H1 (cell line): ENCODE measurements around the gene RABEP2. TPM values are rescaled to one million over a fixed set of nuclear protein-coding genes. Genes with fewer than 3 reads are reported as not detected.

Experiments used
- BCL11A ChIP-seq, 2 experiments: IDR thresholded peaks; one replicate each; pipeline ENCODE4 v1.6.1; 2011; ENCODE audit warnings: low read depth in 2 of 2, low read length in 2 of 2, mild to moderate bottlenecking in 2 of 2
- CBX8 ChIP-seq: fragments of 300-800, 300-1000 bp; sonication (generic); IDR thresholded peaks from 2 replicates; pipeline ENCODE4 v1.7.1; 2016; ENCODE audit warnings: low read depth, low read length, borderline replicate concordance
- CTBP2 ChIP-seq: IDR thresholded peaks from 2 replicates; pipeline ENCODE4 v1.7.0; 2011; ENCODE audit warnings: borderline replicate concordance, mild to moderate bottlenecking, moderate library complexity, mixed read lengths, low read length; ENCODE audit not compliant: insufficient read depth, insufficient read length
- EZH2 ChIP-seq: fragments of 200-600 bp; sonication (generic); IDR thresholded peaks from 2 replicates; pipeline ENCODE4 v1.7.1; 2012; ENCODE audit warnings: low read depth, mild to moderate bottlenecking, moderate library complexity, low read length, inconsistent platforms; ENCODE audit not compliant: severe bottlenecking
- FOSL1 ChIP-seq: IDR thresholded peaks from 2 replicates; pipeline ENCODE4 v1.6.1; 2011; ENCODE audit warnings: mild to moderate bottlenecking, low read depth, low read length, moderate library complexity; ENCODE audit not compliant: insufficient read depth
- GABPA ChIP-seq: IDR thresholded peaks from 2 replicates; pipeline ENCODE4 v1.6.1; 2011; ENCODE audit warnings: mild to moderate bottlenecking, low read length, moderate library complexity, borderline replicate concordance; ENCODE audit not compliant: insufficient read depth
- HDAC6 ChIP-seq: IDR thresholded peaks from one replicate; pipeline ENCODE4 v1.7.1; 2012; ENCODE audit warnings: low read depth, mild to moderate bottlenecking, inconsistent platforms, low read length, moderate library complexity
- MAX ChIP-seq: IDR thresholded peaks from 2 replicates; pipeline ENCODE4 v1.6.1; 2012; ENCODE audit warnings: inconsistent platforms
- POLR2A ChIP-seq, 2 experiments: IDR thresholded peaks; 1 replicate in 1 of 2; 2 replicates in 1 of 2; pipeline ENCODE4 v1.6.1; 2011; ENCODE audit warnings: low read depth in 2 of 2, low read length in 2 of 2, mild to moderate bottlenecking in 2 of 2; ENCODE audit errors: control extremely low read depth in 1 of 2
- RAD21 ChIP-seq, 2 experiments: IDR thresholded peaks in 1 of 2; conservative IDR thresholded peaks in 1 of 2; 2 replicates each; pipeline ENCODE4 v1.6.1; 2011; ENCODE audit warnings: low read depth in 2 of 2, low read length in 2 of 2, improper control_type of control experiment in 1 of 2, inconsistent platforms in 1 of 2, mild to moderate bottlenecking in 1 of 2, moderate library complexity in 1 of 2
- RBBP5 ChIP-seq: IDR thresholded peaks from 2 replicates; pipeline ENCODE4 v1.7.1; 2012; ENCODE audit warnings: low read depth, mild to moderate bottlenecking, inconsistent platforms, low read length, moderate library complexity, borderline replicate concordance
- RNF2 ChIP-seq: fragments of 200-900, 300-1000 bp; sonication (generic); IDR thresholded peaks from 2 replicates; pipeline ENCODE4 v1.7.1; 2016; ENCODE audit warnings: borderline replicate concordance, low read depth, mild to moderate bottlenecking, antibody characterized with exemption, low read length; ENCODE audit not compliant: poor library complexity, severe bottlenecking; ENCODE audit errors: missing control alignments
- RXRA ChIP-seq: IDR thresholded peaks from 2 replicates; pipeline ENCODE4 v1.6.1; 2011; ENCODE audit warnings: low read depth, mild to moderate bottlenecking, low read length, moderate library complexity; ENCODE audit not compliant: insufficient read depth
- SAP30 ChIP-seq: fragments of 300-600 bp; sonication (generic); IDR thresholded peaks from 2 replicates; pipeline ENCODE4 v1.7.1; 2012; ENCODE audit warnings: low read length, moderate library complexity, mild to moderate bottlenecking, inconsistent platforms; ENCODE audit not compliant: insufficient read depth, insufficient replicate concordance
- SIN3A ChIP-seq, 2 experiments: IDR thresholded peaks in 1 of 2; conservative IDR thresholded peaks in 1 of 2; 2 replicates each; pipeline ENCODE4 v1.6.1; 2011 to 2012; ENCODE audit warnings: low read length in 2 of 2, improper control_type of control experiment in 1 of 2, low read depth in 1 of 2, mild to moderate bottlenecking in 1 of 2
- SIRT6 ChIP-seq: IDR thresholded peaks from one replicate; pipeline ENCODE4 v1.7.1; 2012; ENCODE audit warnings: low read length, inconsistent platforms
- TAF7 ChIP-seq: optimal IDR thresholded peaks from 2 replicates; pipeline ENCODE3; 2011; ENCODE audit warnings: low read depth, mild to moderate bottlenecking, inconsistent platforms, low read length, moderate library complexity, borderline replicate concordance
- TCF12 ChIP-seq: IDR thresholded peaks from 2 replicates; pipeline ENCODE4 v1.6.1; 2011; ENCODE audit warnings: low read depth, mild to moderate bottlenecking, low read length
- USF2 ChIP-seq: IDR thresholded peaks from 2 replicates; pipeline ENCODE4 v1.6.1; 2011; ENCODE audit warnings: low read length, improper control_type of control experiment
- YY1 ChIP-seq: IDR thresholded peaks from 2 replicates; pipeline ENCODE4 v1.6.1; 2011; ENCODE audit warnings: low read depth, mild to moderate bottlenecking, low read length
- ZNF274 ChIP-seq: IDR thresholded peaks from 2 replicates; pipeline ENCODE4 v1.7.0; 2012; ENCODE audit warnings: low read length, borderline replicate concordance; ENCODE audit errors: extremely low read depth
- polyA plus RNA-seq, 7 experiments: library from polyadenylated mRNA; depleted of rRNA in 3 of 7; stranded (reverse) in 5 of 7; unstranded in 2 of 7; fragments of >200 nt in 5 of 7; fragments of 200-250 nt in 2 of 7; gene quantifications; 1 replicate in 5 of 7; 2 replicates in 1 of 7; 4 replicates in 1 of 7; pipeline versions ENCODE4 v1.2.1 to v1.2.3, GENCODE V29; 2011 to 2013; ENCODE audit warnings: missing spikeins in 2 of 7, mixed read lengths in 2 of 7
- total RNA-seq: library from RNA; stranded (reverse); fragmentation: NEBNext Ultra II Directional; extraction: Animal tissue kit (Norgen Biotek cat#: 25700); gene quantifications from 2 replicates; pipeline ENCODE4 v1.2.1, GENCODE V29; 2021

RABEP2 gene
- total and polyA plus RNA-seq, 2 of the 8 experiments (the other 6 are each of a cell fraction or from before 2014, with no cell fraction given) = 10.4 to 14.9 TPM

GRCh38 chr16:28974437-28975157 is 49.6 kb upstream of the RABEP2 start, which contains the start of gene SPNS1 (continued):
- no peak for TF ChIP-seq SIRT6
- TF ChIP-seq RXRA = no peak
- TF ChIP-seq GABPA = no peak
- no peak for TF ChIP-seq EZH2
- peak in 1 of 2 experiments; percentile 82; a peak in 2 of 3 replicates for TF ChIP-seq POLR2A (IDR thresholded peaks at IDR 0.05; ENCODE audit: control extremely low read depth in 1 of 2, low read depth in 2 of 2, low read length in 2 of 2)
- peak; percentile 98 for TF ChIP-seq YY1
- 0 out of 2 replicates have a peak, but pooled peaks have one; percentile 69 for TF ChIP-seq TCF12
- TF ChIP-seq HDAC6 = no peak
- no peak for TF ChIP-seq RBBP5
- no peak for TF ChIP-seq RAD21 (IDR thresholded peaks at IDR 0.05 in 1 of 2, conservative IDR thresholded peaks at IDR 0.05 in 1 of 2; ENCODE audit: low read depth in 2 of 2, low read length in 2 of 2)
- TF ChIP-seq SIN3A (conservative IDR thresholded peaks at IDR 0.05 in 1 of 2, IDR thresholded peaks at IDR 0.05 in 1 of 2; ENCODE audit: low read depth in 1 of 2, low read length in 2 of 2) = peak; percentile 98 to 99; a peak in 3 of 4 replicates
- peak; percentile 100 for TF ChIP-seq USF2
- TF ChIP-seq BCL11A (IDR thresholded peaks at IDR 0.05; ENCODE audit: low read depth in 2 of 2, low read length in 2 of 2) = no peak
- no peak for TF ChIP-seq CBX8
- no peak for TF ChIP-seq ZNF274
- peak; percentile 57 for TF ChIP-seq SAP30
- TF ChIP-seq TAF7 = peak; percentile 82
- TF ChIP-seq RNF2 = no peak
- TF ChIP-seq MAX = peak; percentile 82
- peak; percentile 77 for TF ChIP-seq CTBP2
- TF ChIP-seq FOSL1 = peak; percentile 50; the same call in 1 of the 2 replicates
